ENCODE results near the gene TNXB. TPM values are rescaled to one million over a fixed set of nuclear protein-coding genes. Genes with fewer than 3 reads are reported as not detected.
A peak's percentile ranks its signal among the peaks of the same experiment; 100 is the strongest.

The TNXB gene
- total and polyA plus RNA-seq, 2 experiments from 2014 or later: 2.0 to 6.0 TPM

DNA sequence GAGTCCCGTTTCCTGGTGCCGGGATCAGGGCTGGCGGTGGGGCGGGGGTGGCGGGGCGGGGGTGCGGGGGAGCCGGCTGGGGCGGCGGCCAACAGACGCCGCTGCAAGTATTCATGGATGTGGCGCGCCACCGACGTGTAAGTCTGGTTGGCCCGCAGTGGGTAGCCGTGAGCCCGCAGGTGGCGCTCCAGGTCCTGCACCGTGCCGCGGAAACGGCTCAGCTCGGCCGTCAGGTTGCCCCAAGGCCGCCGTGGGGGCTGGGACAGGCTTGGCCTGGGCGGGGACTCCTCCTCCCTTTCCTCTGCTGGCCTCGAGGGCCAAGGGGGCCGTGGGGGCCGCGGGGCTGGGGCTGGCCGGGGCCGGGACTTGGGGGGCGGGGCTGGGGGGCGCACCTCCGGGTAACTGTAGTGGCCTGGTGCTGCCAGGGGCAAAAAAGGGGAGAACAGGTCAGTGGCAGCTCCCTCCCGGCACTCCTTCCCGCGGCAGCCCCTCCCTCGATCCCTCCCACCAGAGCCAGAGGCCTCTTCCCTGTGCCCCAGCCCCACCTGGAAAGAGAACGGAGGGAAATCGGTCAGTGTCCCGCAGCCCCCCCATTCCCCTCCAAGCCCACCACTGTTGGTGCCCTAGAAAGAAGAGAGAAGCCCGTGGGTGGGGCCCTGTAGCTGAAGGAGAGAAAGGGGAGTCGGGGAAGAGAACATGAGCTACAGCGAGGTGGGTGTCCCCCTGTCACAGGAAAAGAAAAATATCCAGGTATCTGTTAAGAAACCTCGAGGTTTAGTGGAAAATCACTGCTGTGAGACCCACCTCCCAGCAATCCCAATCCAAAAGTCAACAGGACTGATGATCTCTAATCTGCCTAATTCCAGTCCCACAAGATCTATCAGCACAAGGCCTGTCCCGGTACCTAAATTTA, 21.3 kb downstream of the TNXB start:
- Histone ChIP-seq H3K79me2 (replicated peaks; ENCODE audit: insufficient read depth) (no peaks in the 10 kb centered on the region), H2AFZ (peak overlapping the region; percentile 95), H3K4me2 (peak overlapping the region; percentile 73), H3K36me3 (ENCODE audit: insufficient read depth) (no peaks in the 10 kb centered on the region), H3K27me3 (ENCODE audit: insufficient read depth) (peaks cover 11% of the 10 kb centered on the region), H3K4me1 (ENCODE audit: insufficient read depth) (peaks cover 3% of the 10 kb centered on the region; the same call in 1 of the 2 replicates), H3K4me3 (peak overlapping the region; percentile 55), H3K9me2 (ENCODE audit: insufficient read depth) (no peaks in the 10 kb centered on the region), H4K20me1 (replicated peaks; ENCODE audit: insufficient read depth) (no peaks in the 10 kb centered on the region), H3K27ac (ENCODE audit: low read depth) (no peak overlapping the region), H3F3A (replicated peaks; ENCODE audit: low read depth) (no peaks in the 10 kb centered on the region)
- ATAC-seq: peak; percentile 94
- TF ChIP-seq, protein P1, sequence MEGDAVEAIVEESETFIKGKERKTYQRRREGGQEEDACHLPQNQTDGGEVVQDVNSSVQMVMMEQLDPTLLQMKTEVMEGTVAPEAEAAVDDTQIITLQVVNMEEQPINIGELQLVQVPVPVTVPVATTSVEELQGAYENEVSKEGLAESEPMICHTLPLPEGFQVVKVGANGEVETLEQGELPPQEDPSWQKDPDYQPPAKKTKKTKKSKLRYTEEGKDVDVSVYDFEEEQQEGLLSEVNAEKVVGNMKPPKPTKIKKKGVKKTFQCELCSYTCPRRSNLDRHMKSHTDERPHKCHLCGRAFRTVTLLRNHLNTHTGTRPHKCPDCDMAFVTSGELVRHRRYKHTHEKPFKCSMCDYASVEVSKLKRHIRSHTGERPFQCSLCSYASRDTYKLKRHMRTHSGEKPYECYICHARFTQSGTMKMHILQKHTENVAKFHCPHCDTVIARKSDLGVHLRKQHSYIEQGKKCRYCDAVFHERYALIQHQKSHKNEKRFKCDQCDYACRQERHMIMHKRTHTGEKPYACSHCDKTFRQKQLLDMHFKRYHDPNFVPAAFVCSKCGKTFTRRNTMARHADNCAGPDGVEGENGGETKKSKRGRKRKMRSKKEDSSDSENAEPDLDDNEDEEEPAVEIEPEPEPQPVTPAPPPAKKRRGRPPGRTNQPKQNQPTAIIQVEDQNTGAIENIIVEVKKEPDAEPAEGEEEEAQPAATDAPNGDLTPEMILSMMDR (conservative IDR thresholded peaks at IDR 0.05; ENCODE audit: low read depth in 2 of 2): peak; percentile 29 to 84; a peak in 3 of 4 replicates
- TF ChIP-seq CREB1 (CRISPR knock-in tag; IDR thresholded peaks at IDR 0.05; ENCODE audit: low read depth) (peak; percentile 39; the same call in 1 of the 2 replicates), EZH2phosphoT487 (IDR thresholded peaks at IDR 0.05; ENCODE audit: unreplicated experiment) (no peak)
- peak overlapping the region; percentile 62 for H3K4me3 Mint-ChIP-seq
- H3K27ac Mint-ChIP-seq: no peak overlapping the region; the same call in 1 of the 2 replicates
- peaks cover 24% of the 10 kb centered on the region for H3K27me3 Mint-ChIP-seq (ENCODE audit: insufficient read depth, low read depth, poor library complexity)
- no peaks in the 10 kb centered on the region; the same call in 2 of the 3 replicates for H3K36me3 Mint-ChIP-seq (ENCODE audit: low read depth)
- peaks cover 16% of the 10 kb centered on the region for H3K4me1 Mint-ChIP-seq
- peak; percentile 97 for DNase-seq (ENCODE audit: low spot score)
- H3K9me3 Mint-ChIP-seq: no peaks in the 10 kb centered on the region; the same call in 2 of the 3 replicates

DNA sequence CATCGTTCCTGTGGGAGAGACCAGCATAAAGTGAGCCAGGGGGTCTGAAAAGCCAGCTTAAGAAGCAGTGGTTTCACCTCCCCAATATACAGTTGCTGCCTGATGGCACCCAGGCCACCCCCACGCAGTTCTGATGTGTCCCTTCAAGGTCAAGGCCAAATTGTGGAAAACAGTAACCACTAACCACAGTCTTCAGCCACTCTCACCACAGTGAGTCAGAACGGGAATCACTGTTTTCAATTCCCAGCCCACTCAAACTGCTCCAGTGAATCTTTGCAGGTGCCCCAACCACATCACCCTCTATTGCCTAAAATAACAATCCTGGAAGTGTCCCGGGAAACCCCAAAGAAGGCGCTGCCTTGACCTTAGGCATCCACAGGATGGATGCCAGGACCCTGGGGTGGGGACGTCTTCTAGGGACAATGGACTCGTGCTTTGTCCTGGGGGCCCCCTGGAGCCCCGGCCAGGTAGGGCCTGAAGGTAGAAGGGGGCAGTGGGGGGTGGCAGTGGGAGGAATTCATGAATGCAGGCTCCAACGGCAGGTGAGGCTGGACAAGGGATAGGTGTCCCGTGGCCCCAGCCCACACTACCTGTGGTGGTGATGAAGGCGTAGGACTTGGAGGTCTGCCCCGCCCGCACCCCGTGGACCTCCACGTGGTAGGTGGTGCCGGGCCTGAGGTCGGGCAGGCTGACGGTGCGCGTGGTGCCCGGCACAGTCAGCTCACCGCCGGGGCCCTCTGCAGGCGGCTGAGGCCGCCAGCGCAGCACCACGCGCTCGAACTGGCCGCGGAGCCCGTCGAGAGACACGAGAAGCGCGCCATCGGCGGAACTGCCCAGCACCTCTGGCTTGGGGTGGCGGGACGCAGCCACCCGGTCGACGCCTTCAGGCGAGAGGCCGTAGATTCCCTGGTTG, 22.2 kb downstream of the TNXB start:
- H3K9me2 ChIP-seq (ENCODE audit: insufficient read depth): no peaks in the 10 kb centered on the region
- H4K20me1 ChIP-seq (replicated peaks; ENCODE audit: insufficient read depth): no peaks in the 10 kb centered on the region
- peak overlapping the region; percentile 83; the same call in 1 of the 2 replicates for H2AFZ ChIP-seq
- ATAC-seq: peak; percentile 58
- Mint-ChIP-seq H3K27me3 (ENCODE audit: insufficient read depth, low read depth, poor library complexity) (peaks cover 24% of the 10 kb centered on the region), H3K27ac (no peak overlapping the region), H3K4me3 (peak overlapping the region; percentile 36; the same call in 2 of the 3 replicates), H3K4me1 (peaks cover 16% of the 10 kb centered on the region), H3K9me3 (no peaks in the 10 kb centered on the region; the same call in 2 of the 3 replicates), H3K36me3 (ENCODE audit: low read depth) (no peaks in the 10 kb centered on the region; the same call in 2 of the 3 replicates)
- H3K4me3 ChIP-seq: peak overlapping the region; percentile 48; the same call in 1 of the 2 replicates
- peaks cover 11% of the 10 kb centered on the region for H3K27me3 ChIP-seq (ENCODE audit: insufficient read depth)
- H3F3A ChIP-seq (replicated peaks; ENCODE audit: low read depth): no peaks in the 10 kb centered on the region
- H3K4me2 ChIP-seq: peak overlapping the region; percentile 72
- H3K36me3 ChIP-seq (ENCODE audit: insufficient read depth): no peaks in the 10 kb centered on the region
- no peaks in the 10 kb centered on the region for H3K79me2 ChIP-seq (replicated peaks; ENCODE audit: insufficient read depth)
- no peak overlapping the region for H3K27ac ChIP-seq (ENCODE audit: low read depth)
- TF ChIP-seq, protein P1 (conservative IDR thresholded peaks at IDR 0.05; ENCODE audit: low read depth in 2 of 2): peak in 1 of 2 experiments; percentile 36; a peak in 2 of 4 replicates
- no peak for TF ChIP-seq ZNF331 (CRISPR knock-in tag; IDR thresholded peaks at IDR 0.05; ENCODE audit: low read depth)
- peaks cover 3% of the 10 kb centered on the region; the same call in 1 of the 2 replicates for H3K4me1 ChIP-seq (ENCODE audit: insufficient read depth)
- peak; percentile 82 for DNase-seq (ENCODE audit: low spot score)
